Stimulated activated CD8-positive, alpha-beta memory T cell treated with anti-CD3 and anti-CD28 coated beads, Interleukin-2, amount 100 ng/mL, for 48 hours (primary cell): ENCODE data around the gene LRRC4B.

Experiments
- DNase-seq, 2 donors: peaks; one replicate each; pipeline ENCODE4 v3.0.0-alpha.2; 2020; ENCODE audit warnings: low read depth in 2 of 2

The LRRC4B gene

DNA sequence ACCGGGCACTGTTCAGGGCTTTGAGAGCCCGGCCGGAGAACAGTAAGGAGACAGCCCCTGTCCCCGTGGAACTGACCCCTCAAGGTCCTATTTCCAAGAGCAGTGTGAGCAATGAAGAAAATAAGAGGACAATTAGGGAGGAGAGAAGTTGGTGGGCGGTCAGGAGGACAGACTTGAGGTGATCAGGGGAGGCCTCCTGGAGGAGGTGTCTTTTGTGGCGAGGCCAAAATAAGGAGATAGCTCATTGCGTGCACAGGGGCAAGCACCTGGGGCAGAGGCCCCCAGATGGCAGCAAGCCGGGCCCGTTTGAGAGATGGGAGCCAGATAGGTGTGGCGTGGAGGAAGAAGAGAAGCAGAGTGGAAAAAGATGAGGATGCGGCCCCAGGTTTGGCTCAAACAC, 2.8 kb upstream of the LRRC4B start:
- no peak for DNase-seq

DNA sequence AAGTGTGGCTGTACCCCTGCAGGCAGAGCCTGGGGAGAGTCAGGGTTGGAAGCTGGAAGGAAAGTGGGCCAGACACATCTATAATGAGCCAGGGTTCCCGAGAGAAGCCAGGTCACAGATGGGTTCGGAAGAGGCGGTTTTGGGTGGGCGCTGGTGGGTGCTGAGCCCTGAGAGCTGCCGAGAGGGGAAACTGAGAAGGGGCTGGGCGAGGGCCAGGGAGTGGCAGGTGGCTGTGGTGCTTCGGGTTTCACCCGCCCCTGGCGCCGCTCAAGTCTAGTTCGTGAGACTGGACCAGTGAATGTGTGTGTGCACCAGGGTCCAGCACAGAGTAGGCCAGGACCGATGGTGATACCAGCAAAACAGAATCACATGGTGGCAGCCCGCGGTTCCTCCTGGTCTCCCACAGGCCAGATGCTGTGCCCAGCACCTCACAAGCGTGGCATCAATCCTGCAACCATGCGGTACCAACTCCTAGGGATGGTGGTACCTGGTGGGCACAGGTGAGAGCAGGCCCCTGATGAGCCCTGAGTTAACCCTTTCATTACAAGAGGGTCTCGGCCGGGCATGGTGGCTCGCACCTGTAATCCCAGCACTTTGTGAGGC, 1.8 kb upstream of the LRRC4B start:
- no peak for DNase-seq

DNA sequence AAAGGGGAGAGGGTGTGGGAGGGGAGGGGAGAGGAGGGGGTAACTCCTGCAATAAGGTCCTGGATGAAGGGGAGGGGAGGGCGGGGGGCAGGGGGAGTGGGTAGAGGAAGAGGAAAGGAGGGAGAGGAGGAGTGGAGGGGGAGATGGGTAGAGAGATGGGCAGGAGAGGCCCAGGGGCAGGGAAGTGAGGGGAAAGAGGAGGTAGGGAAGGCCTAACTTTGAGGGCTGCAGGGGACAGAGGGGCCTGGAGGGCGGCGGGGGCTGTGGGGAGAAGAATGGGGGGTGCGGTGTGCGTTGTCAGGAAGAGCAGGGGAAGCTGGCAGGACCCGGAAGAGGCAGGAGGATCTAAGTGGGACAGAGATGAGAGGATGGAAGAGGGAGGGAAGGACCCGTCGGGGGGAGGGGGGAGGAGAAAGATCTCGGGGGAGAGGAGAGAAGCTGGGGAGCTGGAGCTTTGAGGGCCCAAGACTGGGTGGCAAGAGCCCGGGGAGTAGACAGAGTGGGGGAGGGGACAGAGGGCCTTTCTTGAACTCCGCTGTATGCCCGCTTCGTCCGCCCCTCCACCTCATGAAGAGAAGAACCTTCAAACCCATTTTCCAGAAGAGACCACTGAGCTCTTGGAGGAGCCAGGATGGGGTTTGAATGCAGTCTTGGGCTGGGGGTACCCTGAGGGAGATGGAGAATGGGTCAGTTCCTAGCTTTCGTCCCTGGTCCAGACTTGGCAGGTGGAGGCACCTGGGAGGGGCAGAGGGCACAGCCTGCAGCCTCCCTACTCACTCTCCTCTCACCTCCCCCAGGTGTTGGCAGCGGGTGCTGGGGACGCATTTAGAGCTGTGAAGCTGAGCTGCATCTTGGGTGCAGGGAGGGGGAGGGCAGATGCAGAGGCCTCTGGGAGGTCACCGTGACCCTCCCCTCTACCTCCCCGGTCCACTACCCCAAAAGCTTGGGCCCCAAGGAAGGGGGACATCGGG, 778 bp upstream of the LRRC4B start:
- no peak for DNase-seq

DNA sequence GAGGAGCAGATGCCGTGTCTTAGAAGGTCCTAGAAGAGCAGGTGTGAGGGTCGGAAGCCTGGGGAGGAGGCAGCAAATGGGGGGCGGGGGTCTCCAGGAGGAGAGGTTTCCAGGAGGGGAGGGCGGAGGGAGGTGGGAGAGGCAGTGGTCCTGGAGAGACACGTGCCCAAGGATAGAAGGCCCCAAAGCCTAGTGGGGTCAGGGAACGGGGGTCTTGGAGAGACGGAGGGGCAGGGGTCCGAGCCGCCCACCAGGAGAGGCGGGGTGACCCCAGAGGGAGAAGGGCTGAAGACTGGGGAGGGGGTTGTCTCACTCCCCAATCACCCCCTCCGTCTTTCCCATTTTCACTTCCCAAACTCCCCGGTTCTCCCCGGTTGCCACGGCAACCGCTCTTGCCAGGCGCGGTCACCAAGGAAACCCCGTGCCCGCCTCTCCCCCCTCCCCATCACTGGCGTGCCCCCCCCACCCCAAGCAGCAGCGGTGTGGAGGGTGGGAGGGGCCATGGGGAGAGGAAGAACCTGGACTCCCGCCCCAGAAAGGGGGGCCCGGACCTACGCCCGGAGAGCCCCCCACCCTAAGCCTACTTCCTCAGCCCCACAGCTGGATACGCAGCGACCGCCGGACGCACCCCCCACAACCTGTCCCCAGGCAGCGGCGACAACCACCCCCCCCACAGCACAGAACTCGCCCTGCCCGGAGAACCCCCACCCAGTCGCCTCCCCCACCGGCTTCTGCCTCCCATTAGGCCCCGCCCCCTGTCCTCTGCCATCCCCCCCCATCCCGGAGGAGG, 988 bp downstream of the LRRC4B start:
- DNase-seq = no peak

DNA sequence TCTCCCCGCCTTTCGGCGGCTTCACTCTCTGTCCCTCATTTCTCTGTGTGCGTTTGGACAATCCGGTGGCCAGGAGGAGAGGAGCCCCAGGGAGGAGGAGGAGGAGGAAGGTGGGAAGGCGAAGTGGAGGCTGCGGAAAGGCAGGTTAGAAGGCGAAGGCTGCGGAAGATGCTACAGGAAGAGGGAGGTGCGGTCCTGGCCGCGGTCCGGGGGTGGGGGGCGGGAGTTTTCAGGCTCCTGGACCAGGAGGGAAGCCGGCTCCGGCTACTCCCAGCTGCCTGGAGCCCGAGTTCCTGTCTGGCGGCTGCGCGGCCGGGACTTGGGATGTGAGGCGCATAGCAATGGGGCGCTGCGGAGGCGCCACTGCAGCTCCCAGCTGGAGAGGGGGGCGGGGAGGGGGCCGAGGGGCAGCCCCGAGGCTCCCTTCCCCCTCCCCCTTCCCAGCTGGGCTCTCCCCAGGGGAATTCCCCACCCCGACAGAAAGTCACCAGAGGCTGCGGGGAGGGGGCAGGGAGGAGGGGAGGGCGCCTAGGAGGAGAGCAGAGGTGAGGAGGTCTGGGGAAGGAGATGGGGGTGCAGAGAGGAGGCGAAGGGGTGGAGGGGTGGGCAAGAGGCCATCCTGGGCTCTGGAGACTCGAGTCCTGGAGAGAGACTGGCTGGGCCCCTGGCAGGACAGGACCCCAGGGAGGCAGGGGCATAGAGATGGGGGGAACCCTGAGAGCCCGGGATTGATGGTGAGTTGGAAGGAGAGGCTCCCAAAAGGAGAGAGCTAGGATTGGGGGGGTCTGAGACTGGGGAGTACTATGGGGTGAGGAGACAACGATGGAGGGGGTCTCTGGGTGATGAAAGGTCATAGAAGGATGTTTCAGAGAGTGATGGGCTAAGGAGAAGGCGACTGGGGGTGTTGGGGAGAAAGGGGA, 2.0 kb downstream of the LRRC4B start:
- no peak for DNase-seq

DNA sequence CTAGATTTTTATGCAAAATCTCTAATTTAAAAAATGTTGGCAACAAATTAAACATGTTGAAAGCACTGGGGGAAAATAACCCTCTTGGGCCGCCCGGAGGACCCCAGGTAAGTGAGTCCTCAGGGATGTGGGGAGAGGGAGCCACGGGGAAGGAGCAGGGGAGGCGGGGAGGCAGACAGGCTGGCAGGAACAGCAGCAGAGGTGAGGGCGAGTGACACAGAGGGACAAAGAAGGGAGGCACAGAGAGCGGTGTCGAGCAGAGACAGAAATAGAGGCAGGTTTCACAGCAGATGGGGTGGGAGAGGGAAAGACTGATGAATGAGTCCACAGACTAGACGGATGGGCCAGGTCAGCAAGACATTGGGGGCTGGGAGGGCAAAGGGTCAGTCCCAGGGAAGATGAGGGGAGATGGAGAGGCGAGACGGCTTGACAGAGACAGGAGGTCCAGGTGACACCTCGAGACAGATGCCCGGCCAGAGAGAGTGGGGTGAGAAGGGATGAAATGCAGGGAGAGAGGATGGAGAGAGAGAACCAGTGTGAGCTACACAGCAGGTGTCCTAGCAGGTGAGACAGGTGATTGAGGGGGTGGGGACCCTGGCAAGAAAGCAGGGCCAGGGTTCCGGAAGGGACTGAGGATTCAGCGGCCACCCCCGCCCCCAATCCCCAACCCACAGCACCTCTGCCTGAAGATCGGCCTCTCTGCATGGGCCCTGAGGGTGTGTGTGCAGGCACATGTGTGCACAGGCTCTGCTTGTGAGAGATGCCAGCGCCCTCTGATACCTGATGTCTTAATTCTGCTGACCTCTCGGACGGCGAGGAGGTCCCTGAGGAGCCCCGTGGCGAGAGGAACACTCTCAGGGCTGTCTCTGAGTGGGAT, 3.8 kb downstream of the LRRC4B start:
- no peak for DNase-seq

DNA sequence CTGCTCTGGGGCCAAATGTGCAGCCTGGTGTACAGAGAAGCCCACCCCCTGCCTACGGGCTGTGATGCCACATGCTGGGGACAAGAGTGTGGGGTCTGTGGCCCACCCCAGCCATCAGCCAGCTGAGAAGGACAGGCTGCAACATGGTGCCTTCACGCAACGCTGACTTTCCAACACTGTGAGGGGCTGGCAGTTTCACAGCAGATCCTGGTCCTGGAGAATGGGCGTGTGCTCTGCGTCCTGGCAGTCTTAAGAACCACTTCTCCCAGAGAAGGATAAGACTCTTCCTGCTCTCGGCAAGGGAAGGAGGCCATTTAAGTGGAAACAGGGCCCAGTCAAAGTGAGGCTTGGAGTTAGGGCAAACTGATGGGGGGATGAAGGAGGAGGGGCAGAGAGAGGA, 4.6 kb downstream of the LRRC4B start:
- no peak for DNase-seq

DNA sequence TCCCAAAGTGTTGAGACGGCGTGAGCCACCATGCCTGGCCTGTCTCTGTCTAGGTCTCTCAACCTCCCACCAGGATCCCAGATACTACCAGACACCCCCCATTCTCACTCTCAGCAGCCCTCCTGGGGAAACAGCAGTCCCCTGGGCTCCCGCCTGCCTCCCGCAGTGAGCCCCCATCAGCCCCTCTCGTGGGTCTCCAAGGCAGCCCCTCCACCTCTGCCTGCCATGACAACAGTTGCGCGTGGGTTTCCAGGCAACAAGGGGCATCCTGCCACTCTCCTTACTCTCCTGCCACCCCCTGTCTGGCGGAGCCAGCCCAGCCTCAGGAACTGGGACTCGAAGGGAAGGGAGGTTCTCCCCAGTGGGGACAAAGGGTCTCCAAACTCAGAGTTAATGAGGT, 5.2 kb downstream of the LRRC4B start:
- no peak for DNase-seq

DNA sequence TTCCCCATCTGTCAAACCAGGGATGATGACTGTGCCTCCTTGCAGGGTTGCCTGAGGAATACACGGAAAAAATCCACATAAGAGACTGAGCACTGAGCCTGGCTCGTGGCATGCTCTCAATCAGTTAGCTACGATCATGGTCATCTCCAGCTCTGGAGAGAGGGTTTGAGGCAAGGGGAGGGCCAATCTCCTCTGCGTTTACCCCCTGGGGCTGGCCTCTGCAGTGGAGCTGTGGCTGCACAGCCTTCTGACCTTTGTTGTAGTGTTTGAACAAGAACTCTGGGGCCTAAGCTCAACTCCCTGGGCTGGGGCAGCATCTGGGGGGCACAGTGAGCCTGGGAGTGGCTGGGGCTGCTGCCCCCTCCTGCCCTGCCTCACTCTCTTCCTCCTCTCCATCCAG, 5.9 kb downstream of the LRRC4B start:
- DNase-seq = no peak

DNA sequence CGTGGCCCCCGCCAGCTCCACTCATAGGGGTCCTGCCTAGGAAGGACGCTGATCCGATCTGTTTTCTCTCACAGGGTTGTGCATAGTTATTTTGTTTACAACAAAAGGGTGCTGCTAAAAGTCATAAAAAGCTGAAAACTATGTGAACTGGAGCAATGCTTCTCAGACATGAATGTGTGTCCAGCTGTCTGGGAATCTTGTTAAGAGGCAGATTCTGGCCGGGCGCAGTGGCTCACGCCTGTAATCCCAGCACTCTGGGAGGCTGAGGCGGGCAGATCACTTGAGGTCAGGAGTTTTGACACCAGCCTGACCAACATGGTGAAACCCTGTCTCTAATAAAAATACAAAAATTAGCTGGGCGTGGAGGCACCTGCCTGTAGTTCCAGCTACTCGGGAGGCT, 8.6 kb downstream of the LRRC4B start:
- DNase-seq = no peak

DNA sequence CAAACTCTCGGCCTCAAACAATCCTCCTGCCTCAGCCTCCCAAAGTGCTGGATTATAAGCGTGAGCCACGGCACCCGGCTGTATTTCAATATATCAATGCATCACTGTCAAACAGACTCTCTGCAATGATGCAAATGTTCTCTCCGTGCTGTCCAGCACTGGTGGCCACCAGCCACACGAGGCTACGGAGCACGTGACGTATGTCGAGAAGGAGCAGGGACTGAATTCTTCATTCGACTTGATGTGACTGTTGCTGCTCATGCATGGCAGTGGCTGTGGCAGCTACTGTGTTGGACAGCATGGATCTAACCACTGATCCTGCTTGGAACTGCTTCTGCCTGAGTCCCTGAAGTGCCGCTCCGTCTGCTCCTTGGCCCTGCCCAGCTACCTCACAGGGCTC, 9.8 kb downstream of the LRRC4B start:
- no peak for DNase-seq

DNA sequence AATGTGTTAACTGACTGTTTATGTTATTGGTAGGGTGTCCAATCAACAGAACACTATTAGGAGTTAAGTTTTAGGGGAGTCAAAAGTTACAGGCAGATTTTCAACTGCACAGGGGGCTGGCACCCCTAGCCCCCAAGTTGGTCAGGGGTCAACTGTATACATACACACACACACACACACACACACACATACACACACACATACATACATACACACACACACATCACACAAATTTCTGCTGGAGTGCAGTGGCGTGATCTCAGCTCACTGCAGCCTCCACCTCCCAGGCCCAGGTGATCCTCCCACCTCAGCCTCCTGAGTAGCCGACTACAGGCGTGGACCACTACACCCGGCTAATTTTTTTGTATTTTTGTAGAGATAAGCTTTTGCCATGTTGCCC, 10.2 kb downstream of the LRRC4B start:
- no peak for DNase-seq

DNA sequence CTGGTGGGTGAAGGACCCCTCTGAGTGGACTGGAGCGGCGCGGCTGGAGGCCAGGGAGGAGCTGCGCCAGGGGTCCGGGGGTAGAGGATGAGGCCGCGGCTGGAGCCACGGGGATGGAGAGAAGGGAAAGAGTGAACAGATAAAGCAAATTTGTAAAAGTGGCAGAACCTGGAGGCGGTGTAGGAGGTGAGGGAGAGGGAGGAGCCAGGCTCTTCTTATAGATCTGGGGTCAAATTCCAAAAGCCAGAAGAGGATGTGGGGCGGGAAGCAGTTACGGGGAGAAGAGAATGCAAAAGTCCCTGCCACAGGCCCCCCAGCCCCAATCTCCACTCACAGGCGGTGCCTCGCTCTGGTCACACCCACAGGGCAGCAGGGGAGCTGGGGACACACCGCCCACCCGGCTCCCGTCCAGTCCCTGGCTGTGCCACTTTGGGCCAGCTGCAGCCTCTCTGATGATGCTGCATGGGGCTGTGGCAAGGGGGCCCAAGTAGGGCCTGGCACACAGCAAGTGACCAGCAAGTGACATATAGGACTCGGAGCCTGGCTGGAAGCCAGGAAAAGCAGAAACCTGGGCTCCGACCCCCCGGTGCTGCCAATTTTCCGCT, 11.1 kb downstream of the LRRC4B start:
- no peak for DNase-seq

DNA sequence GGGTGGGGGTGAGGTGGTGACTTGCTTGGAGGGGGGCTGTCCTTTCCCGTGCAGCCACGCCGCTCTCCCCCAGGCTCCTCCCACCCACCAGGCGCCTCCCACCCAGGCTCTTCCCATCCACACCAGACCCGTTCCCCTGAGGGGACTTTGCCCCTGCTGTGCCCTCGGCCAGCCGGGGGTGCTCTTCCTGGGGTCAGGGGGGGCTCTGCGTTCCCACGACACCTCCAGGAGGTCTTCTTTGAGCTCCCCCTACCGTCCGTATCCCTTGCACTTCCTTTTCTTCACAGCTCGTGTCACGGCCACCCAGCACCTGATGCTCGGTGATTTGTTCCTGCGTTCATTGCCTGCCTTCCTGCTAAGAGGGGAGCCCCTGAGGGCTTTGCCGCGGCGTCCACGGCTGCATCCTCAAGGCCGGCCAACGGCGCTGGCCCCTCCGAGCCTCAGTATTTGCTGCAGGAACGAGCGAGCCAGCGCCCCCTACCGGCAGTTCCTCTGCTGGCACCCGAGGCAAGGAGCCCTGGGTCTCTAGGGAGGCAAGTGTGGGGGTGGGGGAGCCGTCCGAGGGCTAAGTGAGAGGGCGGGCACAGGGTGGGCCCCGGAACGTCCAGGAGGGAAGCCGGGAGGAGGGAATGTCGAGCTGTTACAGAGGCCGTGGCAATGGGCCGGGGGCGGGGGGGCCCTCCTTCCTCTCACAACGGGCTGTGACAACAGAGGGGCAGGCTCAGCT, 11.8 kb downstream of the LRRC4B start:
- peak; percentile 72 to 78 for DNase-seq

DNA sequence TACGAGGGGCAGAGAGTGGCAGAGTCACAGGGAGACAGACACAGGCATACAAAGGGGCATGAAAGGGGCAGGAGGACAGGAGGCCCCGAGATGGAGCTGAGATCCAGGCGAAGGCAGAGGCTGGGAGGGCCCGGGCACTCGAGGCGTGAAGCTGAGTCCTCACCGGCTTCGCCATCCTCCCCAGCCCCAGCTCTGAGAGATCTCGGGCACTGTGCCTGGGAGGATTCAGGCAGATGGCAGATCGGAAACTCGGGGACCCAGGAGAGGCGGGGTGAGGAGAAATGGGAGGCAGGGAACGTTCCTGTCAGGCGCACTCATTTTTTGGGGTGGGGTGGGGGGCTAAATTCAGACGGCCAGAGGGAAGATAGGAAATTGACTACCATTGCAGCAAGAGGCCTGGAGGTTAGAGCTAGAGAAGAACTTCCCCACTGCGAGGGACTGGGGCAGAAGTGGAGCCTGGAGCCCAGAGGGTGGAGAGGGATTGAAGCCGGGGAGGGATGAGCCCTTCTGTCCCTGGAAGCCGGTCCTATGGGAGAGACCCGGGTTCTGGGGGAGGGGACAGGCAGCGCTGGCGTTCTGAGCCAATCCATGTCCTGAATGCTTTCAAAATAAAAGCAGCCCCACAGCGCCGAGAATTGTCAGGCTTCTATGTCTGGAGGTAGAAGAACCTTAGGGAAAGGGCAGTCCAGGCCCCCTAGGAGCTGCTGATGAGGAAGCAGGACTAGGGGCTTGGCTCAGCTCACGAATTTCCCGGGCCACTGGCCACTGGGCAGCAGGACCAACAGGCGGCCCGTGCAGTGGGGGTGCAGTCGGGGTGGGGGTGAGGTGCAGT, 12.6 kb downstream of the LRRC4B start:
- DNase-seq = no peak

DNA sequence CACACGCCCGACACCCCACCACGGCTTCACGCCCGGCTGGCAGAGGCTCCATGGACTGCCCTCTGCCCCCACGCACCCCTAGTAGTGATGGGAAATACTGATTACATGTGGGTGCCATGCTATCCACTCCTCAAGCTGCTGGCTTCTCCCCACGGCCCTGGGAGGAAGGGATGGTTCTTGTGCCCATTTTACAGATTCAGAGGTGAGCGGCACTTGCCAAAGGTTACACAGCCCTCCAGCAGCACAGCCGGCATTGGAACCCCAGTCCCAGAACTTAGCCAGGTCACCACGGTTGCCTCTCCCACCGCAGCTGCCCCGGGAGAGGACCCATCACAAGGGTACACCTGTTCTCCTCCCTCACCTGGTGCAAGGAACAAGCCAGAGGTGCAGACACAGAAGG, 13.2 kb downstream of the LRRC4B start:
- no peak for DNase-seq

DNA sequence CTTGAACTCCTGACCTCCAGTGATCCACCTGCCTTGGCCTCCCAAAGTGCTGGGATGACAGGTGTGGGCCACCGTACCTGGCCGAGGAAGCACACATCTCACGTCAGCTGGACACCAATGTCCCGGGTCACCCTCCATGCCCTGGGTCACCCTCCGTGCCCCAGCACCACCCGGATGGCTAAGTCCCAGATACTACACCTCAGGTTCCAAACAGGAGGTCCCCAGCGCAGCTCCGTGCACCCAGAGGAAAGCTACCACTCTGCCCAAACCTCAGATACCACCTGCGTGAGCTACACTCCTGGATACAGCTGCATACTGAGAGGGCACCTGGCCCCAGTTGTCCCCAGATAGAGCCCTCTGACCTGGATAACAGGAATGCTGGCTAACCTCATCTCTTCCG, 14.0 kb downstream of the LRRC4B start:
- DNase-seq = no peak

DNA sequence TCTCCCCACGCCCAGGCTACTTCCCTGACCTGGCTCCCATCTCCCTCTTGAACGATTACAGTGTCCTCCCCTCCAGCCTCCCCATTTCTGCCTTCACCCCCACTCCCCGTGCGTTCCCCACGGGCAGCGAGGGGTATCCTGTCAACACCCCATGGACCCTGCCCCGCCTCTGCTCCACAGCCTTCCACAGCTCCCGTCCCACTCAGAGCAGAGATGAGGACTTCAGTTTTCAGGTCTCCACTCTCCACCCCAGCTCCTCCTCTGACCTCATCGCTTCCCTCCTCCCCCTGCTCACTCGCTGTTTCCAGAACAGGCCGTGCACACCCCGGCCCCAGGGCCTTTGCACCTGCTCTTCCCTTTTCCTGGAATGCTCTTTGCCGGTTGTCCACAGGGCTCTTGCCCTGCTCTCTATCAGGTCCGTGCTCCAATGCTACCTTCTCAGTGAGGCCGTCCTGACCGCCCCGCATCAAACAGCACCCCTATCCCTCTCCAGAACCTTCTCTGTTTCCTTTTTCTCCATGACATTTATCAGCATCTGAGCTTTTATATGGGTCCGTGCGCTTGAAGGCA, 15.0 kb downstream of the LRRC4B start:
- DNase-seq = no peak
